ENCODE results near the gene WFDC12. TPM values are rescaled to one million over a fixed set of nuclear protein-coding genes. Genes with fewer than 3 reads are reported as not detected.

The WFDC12 gene
- total RNA-seq, 1 donor from 2014 or later: not detected

DNA sequence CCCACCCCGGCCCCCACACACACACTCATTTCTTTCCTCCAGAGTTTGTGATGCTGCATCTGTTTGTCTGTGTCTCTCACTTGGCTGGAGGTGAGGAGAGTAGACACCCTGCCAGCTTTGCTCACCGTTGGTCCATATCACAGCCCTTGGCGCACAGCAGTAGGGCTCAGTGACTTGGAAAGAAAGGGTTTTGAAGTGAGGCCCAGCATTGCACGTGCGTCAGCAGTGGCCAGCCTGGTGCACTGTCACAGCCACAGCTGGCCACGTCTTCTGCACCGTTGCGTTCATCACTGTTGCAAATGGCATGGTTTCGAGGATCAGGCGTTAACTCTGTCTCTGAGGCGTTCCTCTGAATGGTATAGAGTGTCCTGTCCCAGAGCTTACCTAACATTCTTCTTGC is 13.0 kb downstream of the WFDC12 start:
- DNase-seq: no peak
- H3K9me3 ChIP-seq (replicated peaks): no peaks in the 10 kb centered on the region
- intact Hi-C loops (cut with micrococcal nuclease): no loop called here
- H3K36me3 ChIP-seq: no peaks in the 10 kb centered on the region
- no peaks in the 10 kb centered on the region for H3K4me1 ChIP-seq
- H3K27ac ChIP-seq (replicated peaks): no peak overlapping the region
- H3K27me3 ChIP-seq (ENCODE audit: low read depth): peaks cover 81% of the 10 kb centered on the region
- TF ChIP-seq, protein P1, sequence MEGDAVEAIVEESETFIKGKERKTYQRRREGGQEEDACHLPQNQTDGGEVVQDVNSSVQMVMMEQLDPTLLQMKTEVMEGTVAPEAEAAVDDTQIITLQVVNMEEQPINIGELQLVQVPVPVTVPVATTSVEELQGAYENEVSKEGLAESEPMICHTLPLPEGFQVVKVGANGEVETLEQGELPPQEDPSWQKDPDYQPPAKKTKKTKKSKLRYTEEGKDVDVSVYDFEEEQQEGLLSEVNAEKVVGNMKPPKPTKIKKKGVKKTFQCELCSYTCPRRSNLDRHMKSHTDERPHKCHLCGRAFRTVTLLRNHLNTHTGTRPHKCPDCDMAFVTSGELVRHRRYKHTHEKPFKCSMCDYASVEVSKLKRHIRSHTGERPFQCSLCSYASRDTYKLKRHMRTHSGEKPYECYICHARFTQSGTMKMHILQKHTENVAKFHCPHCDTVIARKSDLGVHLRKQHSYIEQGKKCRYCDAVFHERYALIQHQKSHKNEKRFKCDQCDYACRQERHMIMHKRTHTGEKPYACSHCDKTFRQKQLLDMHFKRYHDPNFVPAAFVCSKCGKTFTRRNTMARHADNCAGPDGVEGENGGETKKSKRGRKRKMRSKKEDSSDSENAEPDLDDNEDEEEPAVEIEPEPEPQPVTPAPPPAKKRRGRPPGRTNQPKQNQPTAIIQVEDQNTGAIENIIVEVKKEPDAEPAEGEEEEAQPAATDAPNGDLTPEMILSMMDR (IDR thresholded peaks at IDR 0.05; ENCODE audit: borderline replicate concordance): no peak
- H3K4me3 ChIP-seq: no peak overlapping the region

DNA sequence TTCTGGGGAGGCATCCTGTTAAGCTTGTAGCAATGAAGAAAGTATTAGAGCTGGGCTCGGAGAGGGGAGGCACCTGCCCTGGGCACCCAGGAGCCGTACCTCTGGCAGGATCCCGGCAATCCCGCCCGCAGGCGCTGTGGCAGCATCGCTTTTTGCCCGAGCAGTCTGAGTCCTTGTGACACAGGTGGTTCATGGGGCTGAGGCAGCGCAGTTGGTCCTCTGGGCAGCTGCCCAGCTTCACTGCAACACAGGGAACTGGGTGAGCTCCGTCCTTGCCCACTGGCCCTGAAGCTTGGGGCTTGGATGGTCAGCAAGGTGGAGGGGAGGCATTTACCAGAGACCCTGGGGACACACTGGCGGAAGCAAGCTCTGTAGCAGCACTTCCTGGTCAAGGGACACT is 14.0 kb downstream of the WFDC12 start:
- TF ChIP-seq, protein P1 (IDR thresholded peaks at IDR 0.05; ENCODE audit: borderline replicate concordance): no peak
- intact Hi-C loops (cut with micrococcal nuclease): no loop called here

DNA sequence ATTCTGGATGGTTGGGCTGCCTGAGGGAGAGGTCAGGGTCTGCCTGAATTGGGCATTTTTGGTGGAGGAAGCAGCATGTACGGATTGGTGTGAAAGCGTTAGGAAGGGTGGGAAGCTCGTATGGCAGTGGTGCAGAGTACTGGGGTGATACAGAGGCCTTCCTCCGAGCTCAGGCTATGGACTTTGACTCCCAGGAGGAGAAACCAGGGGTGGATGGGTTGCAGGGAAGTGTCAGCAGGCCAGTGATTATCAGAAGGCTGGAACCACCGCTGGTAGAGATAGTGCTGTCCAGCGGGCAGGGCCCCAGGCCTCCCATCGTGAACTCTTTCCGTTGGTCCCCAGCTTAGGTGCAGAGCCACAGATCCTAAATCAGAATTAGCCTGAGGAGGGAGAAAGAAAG is 14.6 kb downstream of the WFDC12 start:
- H3K4me3 ChIP-seq: no peak overlapping the region
- intact Hi-C loops (cut with micrococcal nuclease): no loop called here
- H3K9me3 ChIP-seq (replicated peaks): no peaks in the 10 kb centered on the region
- no peaks in the 10 kb centered on the region for H3K4me1 ChIP-seq
- DNase-seq: no peak
- H3K27me3 ChIP-seq (ENCODE audit: low read depth): peaks cover 72% of the 10 kb centered on the region
- H3K27ac ChIP-seq (replicated peaks): no peak overlapping the region
- TF ChIP-seq, protein P1 (IDR thresholded peaks at IDR 0.05; ENCODE audit: borderline replicate concordance): no peak
- H3K36me3 ChIP-seq: no peaks in the 10 kb centered on the region

More for the DNA sequence above, 14.0 kb downstream of the WFDC12 start:
- H3K27ac ChIP-seq (replicated peaks): no peak overlapping the region
- H3K36me3 ChIP-seq: no peaks in the 10 kb centered on the region
- H3K4me1 ChIP-seq: no peaks in the 10 kb centered on the region
- peaks cover 77% of the 10 kb centered on the region for H3K27me3 ChIP-seq (ENCODE audit: low read depth)
- no peaks in the 10 kb centered on the region for H3K9me3 ChIP-seq (replicated peaks)
- DNase-seq: no peak
- H3K4me3 ChIP-seq: no peak overlapping the region

DNA sequence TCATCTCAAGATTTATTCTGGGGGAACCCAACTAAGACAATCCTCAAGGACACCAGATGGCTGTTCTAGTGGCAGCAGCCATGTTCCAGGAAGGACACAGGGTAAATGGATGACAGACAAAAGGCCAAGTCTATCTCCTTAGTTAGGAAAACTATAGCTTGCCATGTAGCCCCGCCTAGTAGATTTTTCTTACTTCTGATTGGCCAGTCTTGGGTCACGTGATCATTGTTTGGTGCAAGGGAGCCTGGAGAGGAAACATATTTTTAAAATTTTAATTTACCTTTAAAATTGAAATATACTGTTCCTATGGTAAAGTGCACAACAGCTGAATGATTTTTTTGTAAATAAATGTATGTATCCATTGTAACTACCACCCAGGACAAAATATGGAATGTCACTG is 18.9 kb downstream of the WFDC12 start:
- TF ChIP-seq, protein P1 (IDR thresholded peaks at IDR 0.05; ENCODE audit: borderline replicate concordance): no peak
- H3K36me3 ChIP-seq: no peaks in the 10 kb centered on the region
- intact Hi-C loops (cut with micrococcal nuclease): no loop called here
- peaks cover 75% of the 10 kb centered on the region for H3K27me3 ChIP-seq (ENCODE audit: low read depth)
- no peak overlapping the region for H3K4me3 ChIP-seq
- H3K9me3 ChIP-seq (replicated peaks): no peaks in the 10 kb centered on the region
- H3K27ac ChIP-seq (replicated peaks): no peak overlapping the region
- peaks cover 5% of the 10 kb centered on the region for H3K4me1 ChIP-seq
- DNase-seq: no peak

DNA sequence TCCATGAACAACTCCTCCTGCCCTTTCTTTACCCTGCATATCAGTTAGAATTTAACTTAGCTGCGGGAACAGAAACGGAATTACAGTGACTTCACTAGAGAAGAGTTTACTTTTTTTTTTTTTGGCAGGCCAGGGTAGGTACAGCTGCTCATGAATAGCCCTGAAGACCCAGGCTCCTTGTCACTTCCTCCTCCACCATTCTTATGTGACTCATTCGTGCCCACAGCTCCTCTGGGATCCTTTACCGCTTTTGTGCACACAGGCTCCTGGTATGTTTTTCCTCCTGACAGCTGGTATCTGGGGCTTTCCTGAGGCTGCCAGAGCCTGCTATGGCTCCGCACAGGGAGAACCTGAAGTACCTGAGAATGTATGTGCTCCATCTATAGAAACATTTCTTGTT is 19.5 kb downstream of the WFDC12 start:
- no peaks in the 10 kb centered on the region for H3K36me3 ChIP-seq
- no peak for DNase-seq
- no peaks in the 10 kb centered on the region for H3K9me3 ChIP-seq (replicated peaks)
- H3K4me1 ChIP-seq: peaks cover 5% of the 10 kb centered on the region
- no peak overlapping the region for H3K4me3 ChIP-seq
- intact Hi-C loops (cut with micrococcal nuclease): no loop called here
- no peak overlapping the region for H3K27ac ChIP-seq (replicated peaks)
- TF ChIP-seq, protein P1 (IDR thresholded peaks at IDR 0.05; ENCODE audit: borderline replicate concordance): no peak
- peaks cover 77% of the 10 kb centered on the region for H3K27me3 ChIP-seq (ENCODE audit: low read depth)

DNA sequence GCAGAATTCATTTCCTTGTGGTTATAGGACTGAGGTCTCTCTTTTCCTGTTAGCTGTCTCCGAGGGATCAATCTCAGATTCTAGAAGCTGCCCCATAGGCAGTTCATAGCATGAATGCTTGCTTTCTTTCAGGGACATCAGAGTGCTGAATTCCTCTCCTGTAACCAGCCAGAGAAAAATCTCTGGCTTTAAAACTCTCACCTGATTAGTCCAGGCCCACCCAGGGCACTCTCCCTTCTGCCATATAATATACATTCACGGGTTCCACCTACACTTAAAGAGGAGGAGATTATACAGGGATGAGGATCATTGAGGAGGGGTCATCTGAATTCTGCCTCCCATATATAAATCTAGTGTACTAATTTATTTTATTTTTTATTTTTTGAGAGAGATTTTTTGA is 21.2 kb downstream of the WFDC12 start:
- no peak overlapping the region for H3K27ac ChIP-seq (replicated peaks)
- no peaks in the 10 kb centered on the region for H3K9me3 ChIP-seq (replicated peaks)
- TF ChIP-seq, protein P1 (IDR thresholded peaks at IDR 0.05; ENCODE audit: borderline replicate concordance): no peak
- H3K27me3 ChIP-seq (ENCODE audit: low read depth): peaks cover 77% of the 10 kb centered on the region
- no peak for DNase-seq
- H3K4me1 ChIP-seq: peaks cover 7% of the 10 kb centered on the region
- H3K4me3 ChIP-seq: no peak overlapping the region
- intact Hi-C loops (cut with micrococcal nuclease): no loop called here
- H3K36me3 ChIP-seq: no peaks in the 10 kb centered on the region

All from left ventricle myocardium inferior (tissue), 1 donor.